Epithelial cell of esophagus (primary cell): ENCODE data around the gene SETD6.
A peak's percentile ranks its signal among the peaks of the same experiment; 100 is the strongest.

Experiments used
- DNase-seq: peaks from one replicate; pipeline ENCODE4 v3.0.0; 2010; ENCODE audit warnings: low read depth
- H3K4me3 ChIP-seq: 2 replicates; pipeline ENCODE4 v1.5.1; 2011; ENCODE audit warnings: mild to moderate bottlenecking, low read length, control low read depth
- TF ChIP-seq, protein P1 (sequence below): IDR thresholded peaks from 2 replicates; pipeline ENCODE4 v1.5.1; 2011; ENCODE audit warnings: low read depth, mild to moderate bottlenecking, low read length, control low read depth, inconsistent platforms; ENCODE audit not compliant: insufficient read depth; ENCODE audit errors: missing control alignments

Gene SETD6, protein sequence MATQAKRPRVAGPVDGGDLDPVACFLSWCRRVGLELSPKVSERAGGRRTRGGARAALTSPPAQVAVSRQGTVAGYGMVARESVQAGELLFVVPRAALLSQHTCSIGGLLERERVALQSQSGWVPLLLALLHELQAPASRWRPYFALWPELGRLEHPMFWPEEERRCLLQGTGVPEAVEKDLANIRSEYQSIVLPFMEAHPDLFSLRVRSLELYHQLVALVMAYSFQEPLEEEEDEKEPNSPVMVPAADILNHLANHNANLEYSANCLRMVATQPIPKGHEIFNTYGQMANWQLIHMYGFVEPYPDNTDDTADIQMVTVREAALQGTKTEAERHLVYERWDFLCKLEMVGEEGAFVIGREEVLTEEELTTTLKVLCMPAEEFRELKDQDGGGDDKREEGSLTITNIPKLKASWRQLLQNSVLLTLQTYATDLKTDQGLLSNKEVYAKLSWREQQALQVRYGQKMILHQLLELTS

GRCh38 chr16:58515125-58515870 lies at the start of gene SETD6:
TSS of gene SETD6 (plus strand) at chr16:58515517. CDS start at chr16:58515538, 21 bp downstream.
- TF ChIP-seq, protein P1, sequence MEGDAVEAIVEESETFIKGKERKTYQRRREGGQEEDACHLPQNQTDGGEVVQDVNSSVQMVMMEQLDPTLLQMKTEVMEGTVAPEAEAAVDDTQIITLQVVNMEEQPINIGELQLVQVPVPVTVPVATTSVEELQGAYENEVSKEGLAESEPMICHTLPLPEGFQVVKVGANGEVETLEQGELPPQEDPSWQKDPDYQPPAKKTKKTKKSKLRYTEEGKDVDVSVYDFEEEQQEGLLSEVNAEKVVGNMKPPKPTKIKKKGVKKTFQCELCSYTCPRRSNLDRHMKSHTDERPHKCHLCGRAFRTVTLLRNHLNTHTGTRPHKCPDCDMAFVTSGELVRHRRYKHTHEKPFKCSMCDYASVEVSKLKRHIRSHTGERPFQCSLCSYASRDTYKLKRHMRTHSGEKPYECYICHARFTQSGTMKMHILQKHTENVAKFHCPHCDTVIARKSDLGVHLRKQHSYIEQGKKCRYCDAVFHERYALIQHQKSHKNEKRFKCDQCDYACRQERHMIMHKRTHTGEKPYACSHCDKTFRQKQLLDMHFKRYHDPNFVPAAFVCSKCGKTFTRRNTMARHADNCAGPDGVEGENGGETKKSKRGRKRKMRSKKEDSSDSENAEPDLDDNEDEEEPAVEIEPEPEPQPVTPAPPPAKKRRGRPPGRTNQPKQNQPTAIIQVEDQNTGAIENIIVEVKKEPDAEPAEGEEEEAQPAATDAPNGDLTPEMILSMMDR, result peak; percentile 15
- peak; percentile 90 for DNase-seq
- peak within 1 kb of the TSS; percentile 91 for H3K4me3 ChIP-seq

GRCh38 chr16:58465817-58466216 lies 49.5 kb upstream of the SETD6 start:
- TF ChIP-seq, protein P1, result no peak
- H3K4me3 ChIP-seq, result no peak overlapping the region
- DNase-seq, result no peak

- no peak overlapping the region for H3K4me3 ChIP-seq
- DNase-seq, result no peak
- TF ChIP-seq, protein P1, result no peak
These were observed 48.9 kb upstream of the SETD6 start for GRCh38 chr16:58466396-58466795.

- TF ChIP-seq, protein P1, result no peak
- DNase-seq, result no peak
- H3K4me3 ChIP-seq, result no peak overlapping the region
These were observed 47.4 kb upstream of the SETD6 start for GRCh38 chr16:58467905-58468304.

- DNase-seq, result no peak
- H3K4me3 ChIP-seq, result no peak overlapping the region
- TF ChIP-seq, protein P1, result no peak
These were observed 43.9 kb upstream of the SETD6 start for GRCh38 chr16:58471209-58471975.

DNA sequence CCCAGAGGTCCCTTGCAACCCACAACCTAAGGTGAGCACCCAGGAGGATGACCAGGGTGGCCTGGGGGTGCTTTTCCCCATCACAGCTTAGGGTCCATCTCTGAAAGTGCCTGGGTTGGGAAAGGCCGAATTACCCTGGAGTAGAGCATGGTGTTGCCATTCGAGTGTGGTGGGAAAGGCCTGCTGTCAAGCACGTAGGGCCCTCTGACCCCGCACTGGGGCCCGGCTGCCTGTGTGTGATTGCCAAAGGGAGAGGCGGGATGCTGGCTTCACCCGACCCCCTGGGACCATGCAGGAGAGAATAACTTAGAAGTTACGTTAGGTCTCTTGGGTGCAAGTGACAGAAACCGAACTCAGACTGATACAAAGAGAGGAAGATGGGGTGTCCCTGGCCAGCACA lies 43.1 kb upstream of the SETD6 start:
- DNase-seq, result no peak
- no peak overlapping the region for H3K4me3 ChIP-seq
- TF ChIP-seq, protein P1, result no peak
